HepG2 (cell line): ENCODE data around the gene ZG16B. TPM values are rescaled to one million over a fixed set of nuclear protein-coding genes. Genes with fewer than 3 reads are reported as not detected.
A peak's percentile ranks its signal among the peaks of the same experiment; 100 is the strongest.

ENCODE experiments used
- ADNP ChIP-seq: sonication (generic); formaldehyde crosslinking; IDR thresholded peaks from 2 replicates; pipeline ENCODE4 v1.4.0; 2020; ENCODE audit warnings: missing genetic modification reagents
- BRCA1 ChIP-seq: sonication (generic); formaldehyde crosslinking; IDR thresholded peaks from 2 replicates; pipeline ENCODE4 v1.4.0; 2020; ENCODE audit warnings: missing genetic modification reagents
- HMG20A ChIP-seq: IDR thresholded peaks from 2 replicates; pipeline ENCODE4 v1.6.1; 2016; ENCODE audit warnings: borderline replicate concordance
- HNF4G ChIP-seq, 2 experiments: sonication (generic) in 1 of 2; formaldehyde crosslinking in 1 of 2; IDR thresholded peaks; 2 replicates each; pipeline versions ENCODE4 v1.4.0 to v1.6.1; 2011 to 2020; ENCODE audit warnings: borderline replicate concordance in 2 of 2, low read depth in 2 of 2, mild to moderate bottlenecking in 2 of 2, low read length in 1 of 2, missing genetic modification reagents in 1 of 2, moderate library complexity in 1 of 2
- IKZF1 ChIP-seq: fragments of 450-650 bp; IDR thresholded peaks from 2 replicates; pipeline ENCODE4 v1.7.1; 2016
- IRF2 ChIP-seq: IDR thresholded peaks from 2 replicates; pipeline ENCODE4 v1.6.1; 2018; ENCODE audit warnings: missing genetic modification reagents, missing compliant biosample characterization
- NFYB ChIP-seq: sonication (generic); formaldehyde crosslinking; IDR thresholded peaks from 2 replicates; pipeline ENCODE4 v1.4.0; 2020; ENCODE audit warnings: missing genetic modification reagents
- PAF1 ChIP-seq: IDR thresholded peaks from 2 replicates; pipeline ENCODE4 v1.6.1; 2016; ENCODE audit warnings: missing genetic modification reagents, missing compliant biosample characterization
- PCBP2 ChIP-seq: fragments of 200-400 bp; formaldehyde crosslinking; optimal IDR thresholded peaks from 2 replicates; pipeline ENCODE3; 2018; ENCODE audit warnings: low read length, low read depth; ENCODE audit not compliant: poor library complexity, severe bottlenecking
- SALL1 ChIP-seq: sonication (generic); formaldehyde crosslinking; IDR thresholded peaks from 2 replicates; pipeline ENCODE4 v1.8.0; 2022; ENCODE audit warnings: mild to moderate bottlenecking, missing genetic modification reagents
- TEAD3 ChIP-seq: optimal IDR thresholded peaks from 2 replicates; pipeline ENCODE3; 2016; ENCODE audit warnings: borderline replicate concordance
- ZBTB21 ChIP-seq: sonication (generic); formaldehyde crosslinking; IDR thresholded peaks from 2 replicates; pipeline ENCODE4 v1.4.0; 2020; ENCODE audit warnings: missing genetic modification reagents
- ZBTB39 ChIP-seq: sonication (generic); formaldehyde crosslinking; IDR thresholded peaks from 2 replicates; pipeline ENCODE4 v1.5.0; 2020; ENCODE audit warnings: missing genetic modification reagents
- ZFP1 ChIP-seq: IDR thresholded peaks from 2 replicates; pipeline ENCODE4 v1.6.1; 2016
- ZFP91 ChIP-seq: sonication (generic); formaldehyde crosslinking; IDR thresholded peaks from 2 replicates; pipeline ENCODE4 v1.9.0; 2022; ENCODE audit warnings: missing genetic modification reagents, mild to moderate bottlenecking, borderline replicate concordance
- ZKSCAN5 ChIP-seq: sonication (generic); formaldehyde crosslinking; IDR thresholded peaks from 2 replicates; pipeline ENCODE4 v1.5.1; 2020; ENCODE audit warnings: mild to moderate bottlenecking, missing genetic modification reagents
- ZNF256 ChIP-seq: sonication (generic); formaldehyde crosslinking; conservative IDR thresholded peaks from 2 replicates; pipeline ENCODE4 v1.4.0; 2020; ENCODE audit warnings: missing genetic modification reagents
- ZNF367 ChIP-seq: sonication (generic); formaldehyde crosslinking; IDR thresholded peaks from 2 replicates; pipeline ENCODE4 v1.4.0; 2020; ENCODE audit warnings: missing genetic modification reagents, borderline replicate concordance
- ZNF383 ChIP-seq: sonication (generic); formaldehyde crosslinking; IDR thresholded peaks from 2 replicates; pipeline ENCODE4 v1.4.0; 2020; ENCODE audit warnings: missing genetic modification reagents, mild to moderate bottlenecking, borderline replicate concordance
- ZNF501 ChIP-seq: sonication (generic); formaldehyde crosslinking; IDR thresholded peaks from 2 replicates; pipeline ENCODE4 v1.5.1; 2020; ENCODE audit warnings: mild to moderate bottlenecking, moderate library complexity, missing genetic modification reagents
- ZNF589 ChIP-seq: sonication (generic); formaldehyde crosslinking; conservative IDR thresholded peaks from 2 replicates; pipeline ENCODE4 v1.8.0; 2022; ENCODE audit warnings: mild to moderate bottlenecking, moderate library complexity, missing genetic modification reagents
- ZNF770 ChIP-seq: sonication (generic); formaldehyde crosslinking; IDR thresholded peaks from 2 replicates; pipeline ENCODE4 v1.5.0; 2020; ENCODE audit warnings: mild to moderate bottlenecking, missing genetic modification reagents
- ZNF780A ChIP-seq: sonication (generic); formaldehyde crosslinking; IDR thresholded peaks from 2 replicates; pipeline ENCODE4 v1.8.0; 2022; ENCODE audit warnings: mild to moderate bottlenecking, missing genetic modification reagents, moderate library complexity
- ZNF83 ChIP-seq: sonication (generic); formaldehyde crosslinking; IDR thresholded peaks from 2 replicates; pipeline ENCODE4 v1.4.0; 2020; ENCODE audit warnings: missing genetic modification reagents, mild to moderate bottlenecking, borderline replicate concordance
- polyA plus RNA-seq, 8 experiments: library from polyadenylated mRNA; depleted of rRNA in 3 of 8; stranded (reverse) in 7 of 8; unstranded in 1 of 8; fragments of >200 nt; fragmentation: Illumina TruSeq in 4 of 8; extraction: Trizol in 4 of 8; gene quantifications; 2 replicates each; pipeline versions ENCODE4 v1.2.1 to v1.2.3, GENCODE V29; 2011 to 2016; ENCODE audit warnings: low read depth in 4 of 8, missing spikeins in 1 of 8, mixed read lengths in 1 of 8; ENCODE audit not compliant: insufficient read depth in 1 of 8
- total RNA-seq, 5 experiments: library from RNA; depleted of rRNA; stranded (reverse); fragments of >200 nt; fragmentation: Illumina TruSeq; extraction: Trizol; gene quantifications; 2 replicates each; pipeline ENCODE4 v1.2.3, GENCODE V29; 2016; ENCODE audit warnings: low read depth in 1 of 5
- TF ChIP-seq, protein P1 (sequence below): IDR thresholded peaks from 2 replicates; pipeline ENCODE4 v1.6.1; 2012; ENCODE audit warnings: low read depth, low read length, improper control_type of control experiment

The ZG16B gene
- total and polyA plus RNA-seq, 2 of the 13 experiments (the other 11 are each of a cell fraction or from before 2014, with no cell fraction given), result 1.5 to 11.3 TPM

- TF ChIP-seq, protein P1, sequence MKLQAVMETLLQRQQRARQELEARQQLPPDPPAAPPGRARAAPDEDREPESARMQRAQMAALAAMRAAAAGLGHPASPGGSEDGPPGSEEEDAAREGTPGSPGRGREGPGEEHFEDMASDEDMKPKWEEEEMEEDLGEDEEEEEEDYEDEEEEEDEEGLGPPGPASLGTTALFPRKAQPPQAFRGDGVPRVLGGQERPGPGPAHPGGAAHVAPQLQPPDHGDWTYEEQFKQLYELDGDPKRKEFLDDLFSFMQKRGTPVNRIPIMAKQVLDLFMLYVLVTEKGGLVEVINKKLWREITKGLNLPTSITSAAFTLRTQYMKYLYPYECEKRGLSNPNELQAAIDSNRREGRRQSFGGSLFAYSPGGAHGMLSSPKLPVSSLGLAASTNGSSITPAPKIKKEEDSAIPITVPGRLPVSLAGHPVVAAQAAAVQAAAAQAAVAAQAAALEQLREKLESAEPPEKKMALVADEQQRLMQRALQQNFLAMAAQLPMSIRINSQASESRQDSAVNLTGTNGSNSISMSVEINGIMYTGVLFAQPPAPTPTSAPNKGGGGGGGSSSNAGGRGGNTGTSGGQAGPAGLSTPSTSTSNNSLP, result no peak
- TF ChIP-seq PAF1, result no peak
- TF ChIP-seq ZKSCAN5 (CRISPR knock-in tag), result no peak
- no peak for TF ChIP-seq ZBTB39 (CRISPR knock-in tag)
- no peak for TF ChIP-seq NFYB (CRISPR knock-in tag)
- TF ChIP-seq TEAD3, result peak; percentile 65
- TF ChIP-seq ADNP (CRISPR knock-in tag), result peak; percentile 9; the same call in 1 of the 2 replicates
- no peak for TF ChIP-seq IKZF1
- TF ChIP-seq HMG20A (CRISPR knock-in tag), result no peak
- TF ChIP-seq ZNF256 (CRISPR knock-in tag), result no peak
- TF ChIP-seq ZFP1 (CRISPR knock-in tag), result no peak
- TF ChIP-seq ZNF780A, result no peak
- no peak for TF ChIP-seq ZNF83 (CRISPR knock-in tag)
- TF ChIP-seq ZNF383, result no peak
- peak; percentile 83 for TF ChIP-seq IRF2 (CRISPR knock-in tag)
- TF ChIP-seq ZBTB21 (CRISPR knock-in tag), result no peak
- TF ChIP-seq ZNF501 (CRISPR knock-in tag), result peak; percentile 47; the same call in 1 of the 2 replicates
- no peak for TF ChIP-seq ZNF589 (CRISPR knock-in tag)
- TF ChIP-seq ZNF367 (CRISPR knock-in tag), result no peak
- TF ChIP-seq PCBP2, result no peak
- TF ChIP-seq SALL1 (CRISPR knock-in tag), result peak; percentile 55; the same call in 1 of the 2 replicates
- 0 out of 2 replicates have a peak, but pooled peaks have one; percentile 14 for TF ChIP-seq ZNF770 (CRISPR knock-in tag)
- TF ChIP-seq HNF4G (IDR thresholded peaks at IDR 0.05; ENCODE audit: borderline replicate concordance, low read depth, low read length), result no peak
- TF ChIP-seq HNF4G (CRISPR knock-in tag; IDR thresholded peaks at IDR 0.05; ENCODE audit: borderline replicate concordance, low read depth), result no peak
- peak; percentile 56; the same call in 1 of the 2 replicates for TF ChIP-seq ZFP91
- no peak for TF ChIP-seq BRCA1
Measured at GRCh38 chr16:2874912-2875362, 44.8 kb downstream of the ZG16B start (continued).
